GM12878 (cell line): ENCODE measurements around the gene N4BP2L2. TPM values are rescaled to one million over a fixed set of nuclear protein-coding genes. Genes with fewer than 3 reads are reported as not detected.

Source experiments
- ATAC-seq: fragments of 200-7000 bp; cut with Tn5 transposase; 3 replicates; pipeline ENCODE4 v1.9.1; 2020; ENCODE audit warnings: mild to moderate bottlenecking, moderate library complexity
- BruUV-seq: library from RNA; stranded (reverse); fragments of 400-500 nt; replicated peaks from 2 replicates; lab custom pipeline; 2021; lab: Mats Ljungman, UMichigan
- CTCF ChIA-PET: fragments of 300-600 bp; sonication (Branson Sonifier 250); formaldehyde crosslinking; extraction: SDS; loops from one replicate; lab custom pipeline; 2021; ENCODE audit warnings: inconsistent platforms; lab: Yijun Ruan, JAX
- POLR2A ChIA-PET: fragments of 350-600 bp; formaldehyde crosslinking; extraction: SDS; loops from one replicate; lab custom pipeline; 2021; ENCODE audit warnings: inconsistent platforms; lab: Charles Lee
- RAD21 ChIA-PET: fragments of 300-600 bp; sonication (Branson Sonifier 250); formaldehyde crosslinking; loops from one replicate; lab custom pipeline; 2023; ENCODE audit warnings: antibody characterized with exemption; ENCODE audit not compliant: unreplicated experiment; lab: Charles Lee
- SMC1A ChIA-PET: fragments of 300-600 bp; sonication (Branson Sonifier 250); formaldehyde crosslinking; loops from one replicate; lab custom pipeline; 2023; ENCODE audit not compliant: unreplicated experiment, uncharacterized antibody; lab: Charles Lee
- DNase-seq: peaks from one replicate; pipeline ENCODE4 v3.0.0-alpha.2; 2011; ENCODE audit warnings: low read depth, low spot score
- FAIRE-seq: peaks from 3 replicates; lab custom pipeline; 2011; peaks lifted over from hg19 to GRCh38; lab: Jason Lieb, UNC
- H2AFZ ChIP-seq: 2 replicates; pipeline ENCODE4 v1.6.0; 2011; ENCODE audit warnings: low read depth, low read length, control low read depth; ENCODE audit not compliant: control insufficient read depth
- H3K27ac ChIP-seq: 2 replicates; pipeline ENCODE4 v1.5.1; 2011; ENCODE audit warnings: control low read depth; ENCODE audit not compliant: control insufficient read depth, insufficient read depth
- H3K27me3 ChIP-seq, 2 experiments: replicated peaks in 1 of 2; 2 replicates each; pipeline versions ENCODE4 v1.6.0 to v1.6.1; 2011; ENCODE audit warnings: low read length in 1 of 2; ENCODE audit not compliant: control insufficient read depth in 2 of 2, insufficient read depth in 2 of 2
- H3K36me3 ChIP-seq, 2 experiments: 2 replicates each; pipeline ENCODE4 v1.5.1; 2011; ENCODE audit warnings: low read length in 1 of 2; ENCODE audit not compliant: control insufficient read depth in 2 of 2, insufficient read depth in 2 of 2
- H3K4me1 ChIP-seq: 2 replicates; pipeline ENCODE4 v1.6.1; 2011; ENCODE audit warnings: mild to moderate bottlenecking, low read length, moderate library complexity, mixed read lengths; ENCODE audit not compliant: control insufficient read depth, insufficient read depth
- H3K4me2 ChIP-seq: 2 replicates; pipeline ENCODE4 v1.6.0; 2011; ENCODE audit warnings: control low read depth; ENCODE audit not compliant: control insufficient read depth, insufficient read depth
- H3K4me3 ChIP-seq: fragments of 200-600 bp; sonication (generic); 2 replicates; pipeline ENCODE4 v1.5.1; 2016
- H3K79me2 ChIP-seq: 2 replicates; pipeline ENCODE4 v1.6.0; 2011; ENCODE audit warnings: low read length; ENCODE audit not compliant: control insufficient read depth, insufficient read depth
- H3K9ac ChIP-seq: 2 replicates; pipeline ENCODE4 v1.8.0; 2011; ENCODE audit warnings: low read length, control low read depth, mixed read lengths; ENCODE audit not compliant: control insufficient read depth, insufficient read depth
- H3K9me3 ChIP-seq: replicated peaks from 3 replicates; pipeline ENCODE4 v1.5.1; 2011; ENCODE audit warnings: mild to moderate bottlenecking, low read length; ENCODE audit not compliant: control insufficient read depth, insufficient read depth
- H4K20me1 ChIP-seq: 2 replicates; pipeline ENCODE4 v1.6.0; 2011; ENCODE audit not compliant: control insufficient read depth, insufficient read depth
- BRCA1 ChIP-seq: IDR thresholded peaks from 2 replicates; pipeline ENCODE4 v1.6.1; 2011; ENCODE audit warnings: low read depth, low read length, improper control_type of control experiment
- DPF2 ChIP-seq: fragments of 450-650 bp; IDR thresholded peaks from 2 replicates; pipeline ENCODE4 v1.6.1; 2017; ENCODE audit warnings: mild to moderate bottlenecking
- HDAC6 ChIP-seq: fragments of 200-600 bp; sonication (generic); IDR thresholded peaks from one replicate; pipeline ENCODE4 v1.8.0; 2017; ENCODE audit warnings: antibody characterized with exemption; ENCODE audit not compliant: unreplicated experiment
- HDGF ChIP-seq: fragments of 450-650 bp; IDR thresholded peaks from 2 replicates; pipeline ENCODE4 v1.6.1; 2016; ENCODE audit warnings: antibody characterized with exemption
- KAT2A ChIP-seq: conservative IDR thresholded peaks from 2 replicates; pipeline ENCODE4 v1.6.1; 2011; ENCODE audit warnings: low read depth, low read length; ENCODE audit not compliant: control insufficient read depth
- KLF5 ChIP-seq: fragments of 450-650 bp; IDR thresholded peaks from 2 replicates; pipeline ENCODE4 v1.6.1; 2014; ENCODE audit warnings: mild to moderate bottlenecking; ENCODE audit not compliant: partially characterized antibody
- MEF2A ChIP-seq: IDR thresholded peaks from 2 replicates; pipeline ENCODE4 v1.6.1; 2011; ENCODE audit warnings: low read depth, mild to moderate bottlenecking, low read length, moderate library complexity; ENCODE audit not compliant: insufficient read depth
- MYB ChIP-seq: fragments of 150-350 bp; IDR thresholded peaks from 2 replicates; pipeline ENCODE4 v1.6.1; 2014; ENCODE audit warnings: mild to moderate bottlenecking, low read depth, low read length, borderline replicate concordance
- NRF1 ChIP-seq: conservative IDR thresholded peaks from 2 replicates; pipeline ENCODE4 v1.6.1; 2011; ENCODE audit warnings: mild to moderate bottlenecking, low read depth, low read length, improper control_type of control experiment
- POLR2AphosphoS5 ChIP-seq: IDR thresholded peaks from 2 replicates; pipeline ENCODE4 v1.6.1; 2011; ENCODE audit warnings: mild to moderate bottlenecking, low read length, inconsistent platforms
- SUPT20H ChIP-seq: IDR thresholded peaks from 2 replicates; pipeline ENCODE4 v1.6.1; 2011; ENCODE audit warnings: low read depth, mild to moderate bottlenecking, low read length, moderate library complexity, borderline replicate concordance; ENCODE audit not compliant: control insufficient read depth
- ZNF24 ChIP-seq: fragments of 450-650 bp; IDR thresholded peaks from 2 replicates; pipeline ENCODE4 v1.6.1; 2017; ENCODE audit warnings: antibody characterized with exemption, mild to moderate bottlenecking
- WGBS: methylation state at CpG from one replicate; pipeline ENCODE4 v1.1.6; 2016; ENCODE audit warnings: low lambda C conversion rate; ENCODE audit not compliant: insufficient replicate concordance, insufficient coverage; ENCODE audit errors: missing lambda C conversion rate; 5-methylcytosine and 5-hydroxymethylcytosine counted together
- in situ Hi-C: fragments of 300-500 bp; cut with MboI; formaldehyde crosslinking; loops from 9 replicates; pipeline ENCODE4 v1.14.3; 2018; ENCODE audit warnings: mixed read lengths
- intact Hi-C: fragments of 100-400 bp; cut with micrococcal nuclease; formaldehyde crosslinking; loops from one replicate; pipeline ENCODE4 v1.14.2; 2022; ENCODE audit not compliant: unreplicated experiment
- polyA plus RNA-seq, 11 experiments: library from polyadenylated mRNA; depleted of rRNA in 4 of 11; unstranded in 6 of 11; stranded (reverse) in 5 of 11; fragments of >200 nt; fragmentation: Nextera tagmentation in 4 of 11; fragmentation: Illumina TruSeq in 1 of 11; extraction: Ambion mirVana in 4 of 11; extraction: Trizol in 1 of 11; gene quantifications; 1 replicate in 1 of 11; 2 replicates in 10 of 11; pipeline versions ENCODE4 v1.2.1 to v1.2.3, GENCODE V29; 2011 to 2016; ENCODE audit warnings: inconsistent platforms in 2 of 11, missing spikeins in 2 of 11, low read depth in 1 of 11
- total RNA-seq, 4 experiments: library from RNA; depleted of rRNA in 3 of 4; stranded (reverse); fragments of >200 nt in 3 of 4; fragmentation: Illumina TruSeq in 1 of 4; extraction: Trizol in 1 of 4; gene quantifications; 2 replicates each; pipeline versions ENCODE4 v1.2.1 to v1.2.3, GENCODE V29; 2013 to 2021
- TF ChIP-seq, protein P1 (sequence below): IDR thresholded peaks from 2 replicates; pipeline ENCODE4 v1.6.1; 2011; ENCODE audit warnings: borderline replicate concordance, low read depth, mild to moderate bottlenecking, moderate library complexity, low read length; ENCODE audit not compliant: insufficient read depth, poor library complexity, severe bottlenecking
- TF ChIP-seq, protein P2 (sequence below), 3 experiments: IDR thresholded peaks in 2 of 3; conservative IDR thresholded peaks in 1 of 3; 2 replicates each; pipeline ENCODE4 v1.5.1; 2011; ENCODE audit warnings: low read depth in 3 of 3, low read length in 3 of 3, mild to moderate bottlenecking in 3 of 3, control low read depth in 2 of 3, moderate library complexity in 2 of 3, inconsistent platforms in 1 of 3, mixed read lengths in 1 of 3; ENCODE audit not compliant: control insufficient read depth in 2 of 3, insufficient read depth in 1 of 3; ENCODE audit errors: extremely low read depth in 1 of 3
- TF ChIP-seq, protein P3 (sequence below): fragments of 450-650 bp; IDR thresholded peaks from 2 replicates; pipeline ENCODE4 v1.6.1; 2016; ENCODE audit warnings: mild to moderate bottlenecking, moderate library complexity, borderline replicate concordance

Gene N4BP2L2
- total and polyA plus RNA-seq, 10 of the 15 experiments (the other 5 are each of a cell fraction or from before 2014, with no cell fraction given), result 41.7 to 87.1 (median 61.2) TPM

DNA sequence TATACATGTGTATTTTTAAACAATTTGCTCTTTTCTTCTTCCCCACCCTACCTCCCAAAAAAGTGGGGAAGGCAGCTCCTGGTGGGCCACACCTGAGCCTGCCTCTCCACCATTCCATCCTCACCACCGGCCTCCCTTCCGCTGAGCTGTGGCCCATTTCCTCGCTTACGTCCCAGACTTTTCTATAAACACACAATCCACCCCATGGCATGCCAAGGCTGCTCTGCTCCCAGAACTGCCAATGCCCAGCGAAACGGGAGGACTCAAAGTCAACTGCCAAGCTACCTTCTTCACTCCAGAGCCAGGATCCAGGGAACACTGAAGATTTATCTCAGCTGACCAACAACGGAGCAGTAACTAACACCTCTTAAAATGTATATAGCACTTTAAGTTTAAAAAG lies 113.4 kb downstream of the N4BP2L2 start:
- H3K9ac ChIP-seq, result peak overlapping the region; percentile 93; the same call in 1 of the 2 replicates
- H2AFZ ChIP-seq, result no peak overlapping the region
- peaks cover 0 to 11% of the 10 kb centered on the region in 2 experiments; a peak in 1 of 4 replicates for H3K36me3 ChIP-seq
- in situ Hi-C loops, result loop anchor here (25.0 kb wide), 1 partner anchor 1112 kb away; no protein-coding TSS in a partner anchor
- no peak for TF ChIP-seq NRF1
- no peak for TF ChIP-seq POLR2AphosphoS5
- TF ChIP-seq KLF5, result no peak
- TF ChIP-seq BRCA1, result no peak
- TF ChIP-seq, protein P1, sequence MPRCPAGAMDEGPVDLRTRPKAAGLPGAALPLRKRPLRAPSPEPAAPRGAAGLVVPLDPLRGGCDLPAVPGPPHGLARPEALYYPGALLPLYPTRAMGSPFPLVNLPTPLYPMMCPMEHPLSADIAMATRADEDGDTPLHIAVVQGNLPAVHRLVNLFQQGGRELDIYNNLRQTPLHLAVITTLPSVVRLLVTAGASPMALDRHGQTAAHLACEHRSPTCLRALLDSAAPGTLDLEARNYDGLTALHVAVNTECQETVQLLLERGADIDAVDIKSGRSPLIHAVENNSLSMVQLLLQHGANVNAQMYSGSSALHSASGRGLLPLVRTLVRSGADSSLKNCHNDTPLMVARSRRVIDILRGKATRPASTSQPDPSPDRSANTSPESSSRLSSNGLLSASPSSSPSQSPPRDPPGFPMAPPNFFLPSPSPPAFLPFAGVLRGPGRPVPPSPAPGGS, result no peak
- TF ChIP-seq KAT2A, result no peak
- TF ChIP-seq, protein P2, sequence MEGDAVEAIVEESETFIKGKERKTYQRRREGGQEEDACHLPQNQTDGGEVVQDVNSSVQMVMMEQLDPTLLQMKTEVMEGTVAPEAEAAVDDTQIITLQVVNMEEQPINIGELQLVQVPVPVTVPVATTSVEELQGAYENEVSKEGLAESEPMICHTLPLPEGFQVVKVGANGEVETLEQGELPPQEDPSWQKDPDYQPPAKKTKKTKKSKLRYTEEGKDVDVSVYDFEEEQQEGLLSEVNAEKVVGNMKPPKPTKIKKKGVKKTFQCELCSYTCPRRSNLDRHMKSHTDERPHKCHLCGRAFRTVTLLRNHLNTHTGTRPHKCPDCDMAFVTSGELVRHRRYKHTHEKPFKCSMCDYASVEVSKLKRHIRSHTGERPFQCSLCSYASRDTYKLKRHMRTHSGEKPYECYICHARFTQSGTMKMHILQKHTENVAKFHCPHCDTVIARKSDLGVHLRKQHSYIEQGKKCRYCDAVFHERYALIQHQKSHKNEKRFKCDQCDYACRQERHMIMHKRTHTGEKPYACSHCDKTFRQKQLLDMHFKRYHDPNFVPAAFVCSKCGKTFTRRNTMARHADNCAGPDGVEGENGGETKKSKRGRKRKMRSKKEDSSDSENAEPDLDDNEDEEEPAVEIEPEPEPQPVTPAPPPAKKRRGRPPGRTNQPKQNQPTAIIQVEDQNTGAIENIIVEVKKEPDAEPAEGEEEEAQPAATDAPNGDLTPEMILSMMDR (IDR thresholded peaks at IDR 0.05 in 2 of 3, conservative IDR thresholded peaks at IDR 0.05 in 1 of 3; ENCODE audit: control insufficient read depth in 2 of 3, extremely low read depth in 1 of 3, insufficient read depth in 1 of 3, low read depth in 3 of 3, low read length in 3 of 3), result no peak
- no peak for TF ChIP-seq HDAC6
- TF ChIP-seq, protein P3, sequence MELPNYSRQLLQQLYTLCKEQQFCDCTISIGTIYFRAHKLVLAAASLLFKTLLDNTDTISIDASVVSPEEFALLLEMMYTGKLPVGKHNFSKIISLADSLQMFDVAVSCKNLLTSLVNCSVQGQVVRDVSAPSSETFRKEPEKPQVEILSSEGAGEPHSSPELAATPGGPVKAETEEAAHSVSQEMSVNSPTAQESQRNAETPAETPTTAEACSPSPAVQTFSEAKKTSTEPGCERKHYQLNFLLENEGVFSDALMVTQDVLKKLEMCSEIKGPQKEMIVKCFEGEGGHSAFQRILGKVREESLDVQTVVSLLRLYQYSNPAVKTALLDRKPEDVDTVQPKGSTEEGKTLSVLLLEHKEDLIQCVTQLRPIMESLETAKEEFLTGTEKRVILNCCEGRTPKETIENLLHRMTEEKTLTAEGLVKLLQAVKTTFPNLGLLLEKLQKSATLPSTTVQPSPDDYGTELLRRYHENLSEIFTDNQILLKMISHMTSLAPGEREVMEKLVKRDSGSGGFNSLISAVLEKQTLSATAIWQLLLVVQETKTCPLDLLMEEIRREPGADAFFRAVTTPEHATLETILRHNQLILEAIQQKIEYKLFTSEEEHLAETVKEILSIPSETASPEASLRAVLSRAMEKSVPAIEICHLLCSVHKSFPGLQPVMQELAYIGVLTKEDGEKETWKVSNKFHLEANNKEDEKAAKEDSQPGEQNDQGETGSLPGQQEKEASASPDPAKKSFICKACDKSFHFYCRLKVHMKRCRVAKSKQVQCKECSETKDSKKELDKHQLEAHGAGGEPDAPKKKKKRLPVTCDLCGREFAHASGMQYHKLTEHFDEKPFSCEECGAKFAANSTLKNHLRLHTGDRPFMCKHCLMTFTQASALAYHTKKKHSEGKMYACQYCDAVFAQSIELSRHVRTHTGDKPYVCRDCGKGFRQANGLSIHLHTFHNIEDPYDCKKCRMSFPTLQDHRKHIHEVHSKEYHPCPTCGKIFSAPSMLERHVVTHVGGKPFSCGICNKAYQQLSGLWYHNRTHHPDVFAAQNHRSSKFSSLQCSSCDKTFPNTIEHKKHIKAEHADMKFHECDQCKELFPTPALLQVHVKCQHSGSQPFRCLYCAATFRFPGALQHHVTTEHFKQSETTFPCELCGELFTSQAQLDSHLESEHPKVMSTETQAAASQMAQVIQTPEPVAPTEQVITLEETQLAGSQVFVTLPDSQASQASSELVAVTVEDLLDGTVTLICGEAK, result no peak
- TF ChIP-seq HDGF, result no peak
- no peak for TF ChIP-seq MYB
- TF ChIP-seq MEF2A, result no peak
- TF ChIP-seq SUPT20H, result no peak
- no peak for TF ChIP-seq ZNF24
- TF ChIP-seq DPF2, result no peak
- TF ChIP-seq, all 136 proteins: peak for 0
- Histone ChIP-seq H3K9me3 (peaks cover 10% of the 10 kb centered on the region), H3K27me3 (no peaks in the 10 kb centered on the region), H3K4me2 (peak overlapping the region; percentile 95), H3K4me3 (peak overlapping the region; percentile 94), H3K4me1 (peaks cover 14% of the 10 kb centered on the region), H3K79me2 (peaks cover 58% of the 10 kb centered on the region), H4K20me1 (no peaks in the 10 kb centered on the region), H3K27ac (no peak overlapping the region)
- 96% methylated on average over 7 of the region's 7 CpGs for WGBS
- POLR2A ChIA-PET, result interaction anchor here (0.9 to 1.4 kb wide), 3 partner anchors 11 to 114 kb away, joined by 3 to 4 read pairs (median 4); partner anchors contain the start of genes BRCA2 and ZAR1L
- ATAC-seq, result no peak
- FAIRE-seq, result no peak
- no TSS peak for BruUV-seq
- RAD21 ChIA-PET, result interaction anchor here (1.0 to 1.2 kb wide), 3 partner anchors 110 to 114 kb away, joined by 3 to 4 read pairs (median 4); partner anchors contain the start of genes BRCA2, N4BP2L2 and ZAR1L
- intact Hi-C loops, result loop anchor here (5.0 to 10.0 kb wide), 2 partner anchors 108 to 780 kb away; partner anchors contain the start of genes BRCA2 and ZAR1L
- CTCF ChIA-PET, result interaction anchor here (0.6 to 5.5 kb wide), 5 partner anchors 14 to 176 kb away, joined by 3 to 22 read pairs (median 5); partner anchors contain the start of genes BRCA2 and ZAR1L
- DNase-seq, result no peak
- SMC1A ChIA-PET, result interaction anchor here (0.9 to 1.4 kb wide), 9 partner anchors 10 to 112 kb away, joined by 3 to 4 read pairs (median 3); partner anchors contain the start of genes BRCA2 and ZAR1L
